HepG2 (cell line): ENCODE data around the gene COA1. TPM values are rescaled to one million over a fixed set of nuclear protein-coding genes. Genes with fewer than 3 reads are reported as not detected.
A peak's percentile ranks its signal among the peaks of the same experiment; 100 is the strongest.

Experiments used
- ATRX ChIP-seq: sonication (generic); formaldehyde crosslinking; IDR thresholded peaks from 2 replicates; pipeline ENCODE4 v1.4.0; 2020; ENCODE audit warnings: missing genetic modification reagents, borderline replicate concordance
- DMAP1 ChIP-seq: IDR thresholded peaks from 2 replicates; pipeline ENCODE4 v1.6.1; 2016
- FIP1L1 ChIP-seq: fragments of 200-400 bp; formaldehyde crosslinking; IDR thresholded peaks from 2 replicates; pipeline ENCODE4 v1.6.1; 2018; ENCODE audit warnings: low read depth, mild to moderate bottlenecking, low read length, moderate library complexity, borderline replicate concordance; ENCODE audit not compliant: insufficient read depth
- FOXO1 ChIP-seq: sonication (generic); formaldehyde crosslinking; IDR thresholded peaks from 2 replicates; pipeline ENCODE4 v1.4.0; 2020; ENCODE audit warnings: missing genetic modification reagents
- HOXA7 ChIP-seq: sonication (generic); formaldehyde crosslinking; IDR thresholded peaks from 2 replicates; pipeline ENCODE4 v1.8.1; 2022; ENCODE audit warnings: mild to moderate bottlenecking, missing genetic modification reagents, moderate library complexity
- STAG1 ChIP-seq: sonication (generic); formaldehyde crosslinking; IDR thresholded peaks from 2 replicates; pipeline ENCODE4 v1.4.0; 2020; ENCODE audit warnings: missing genetic modification reagents
- STAT5B ChIP-seq: sonication (generic); formaldehyde crosslinking; IDR thresholded peaks from 2 replicates; pipeline ENCODE4 v1.4.0; 2020; ENCODE audit warnings: missing genetic modification reagents
- ZNF253 ChIP-seq: sonication (generic); formaldehyde crosslinking; IDR thresholded peaks from 2 replicates; pipeline ENCODE4 v1.8.0; 2022; ENCODE audit warnings: mild to moderate bottlenecking, missing genetic modification reagents, borderline replicate concordance
- ZNF30 ChIP-seq: sonication (generic); formaldehyde crosslinking; IDR thresholded peaks from 2 replicates; pipeline ENCODE4 v1.5.0; 2020; ENCODE audit warnings: mild to moderate bottlenecking, missing genetic modification reagents
- ZNF329 ChIP-seq: sonication (generic); formaldehyde crosslinking; IDR thresholded peaks from 2 replicates; pipeline ENCODE4 v1.9.0; 2021; ENCODE audit warnings: low read depth, mild to moderate bottlenecking, missing genetic modification reagents
- ZNF552 ChIP-seq: sonication (generic); formaldehyde crosslinking; IDR thresholded peaks from 2 replicates; pipeline ENCODE4 v1.9.0; 2022; ENCODE audit warnings: missing genetic modification reagents, mild to moderate bottlenecking, borderline replicate concordance
- ZNF83 ChIP-seq: sonication (generic); formaldehyde crosslinking; IDR thresholded peaks from 2 replicates; pipeline ENCODE4 v1.4.0; 2020; ENCODE audit warnings: missing genetic modification reagents, mild to moderate bottlenecking, borderline replicate concordance
- polyA plus RNA-seq, 8 experiments: library from polyadenylated mRNA; depleted of rRNA in 3 of 8; stranded (reverse) in 7 of 8; unstranded in 1 of 8; fragments of >200 nt; fragmentation: Illumina TruSeq in 4 of 8; extraction: Trizol in 4 of 8; gene quantifications; 2 replicates each; pipeline versions ENCODE4 v1.2.1 to v1.2.3, GENCODE V29; 2011 to 2016; ENCODE audit warnings: low read depth in 4 of 8, missing spikeins in 1 of 8, mixed read lengths in 1 of 8; ENCODE audit not compliant: insufficient read depth in 1 of 8
- total RNA-seq, 5 experiments: library from RNA; depleted of rRNA; stranded (reverse); fragments of >200 nt; fragmentation: Illumina TruSeq; extraction: Trizol; gene quantifications; 2 replicates each; pipeline ENCODE4 v1.2.3, GENCODE V29; 2016; ENCODE audit warnings: low read depth in 1 of 5
- TF ChIP-seq, protein P1 (sequence below): sonication (generic); formaldehyde crosslinking; IDR thresholded peaks from 2 replicates; pipeline ENCODE4 v1.4.0; 2020; ENCODE audit warnings: missing genetic modification reagents
- TF ChIP-seq, protein P2 (sequence below): sonication (generic); formaldehyde crosslinking; conservative IDR thresholded peaks from 2 replicates; pipeline ENCODE4 v1.4.0; 2020; ENCODE audit warnings: missing genetic modification reagents
- TF ChIP-seq, protein P3 (sequence below): sonication (generic); IDR thresholded peaks from 2 replicates; pipeline ENCODE4 v1.6.1; 2016; ENCODE audit warnings: low read depth, borderline replicate concordance
- TF ChIP-seq, protein P4 (sequence below): sonication (generic); formaldehyde crosslinking; IDR thresholded peaks from 2 replicates; pipeline ENCODE4 v1.4.0; 2020; ENCODE audit warnings: missing genetic modification reagents, mild to moderate bottlenecking, borderline replicate concordance
- TF ChIP-seq, protein P5 (sequence below): sonication (generic); formaldehyde crosslinking; IDR thresholded peaks from 2 replicates; pipeline ENCODE4 v1.8.0; 2022; ENCODE audit warnings: mild to moderate bottlenecking, missing genetic modification reagents, moderate library complexity
- TF ChIP-seq, protein P6 (sequence below): sonication (generic); formaldehyde crosslinking; IDR thresholded peaks from 2 replicates; pipeline ENCODE4 v1.5.0; 2020; ENCODE audit warnings: missing genetic modification reagents
- TF ChIP-seq, protein P7 (sequence below): sonication (generic); formaldehyde crosslinking; IDR thresholded peaks from 2 replicates; pipeline ENCODE4 v1.4.0; 2020; ENCODE audit warnings: missing genetic modification reagents

Gene COA1
- total and polyA plus RNA-seq, 2 of the 13 experiments (the other 11 are each of a cell fraction or from before 2014, with no cell fraction given), result 33.2 to 65.7 TPM

DNA sequence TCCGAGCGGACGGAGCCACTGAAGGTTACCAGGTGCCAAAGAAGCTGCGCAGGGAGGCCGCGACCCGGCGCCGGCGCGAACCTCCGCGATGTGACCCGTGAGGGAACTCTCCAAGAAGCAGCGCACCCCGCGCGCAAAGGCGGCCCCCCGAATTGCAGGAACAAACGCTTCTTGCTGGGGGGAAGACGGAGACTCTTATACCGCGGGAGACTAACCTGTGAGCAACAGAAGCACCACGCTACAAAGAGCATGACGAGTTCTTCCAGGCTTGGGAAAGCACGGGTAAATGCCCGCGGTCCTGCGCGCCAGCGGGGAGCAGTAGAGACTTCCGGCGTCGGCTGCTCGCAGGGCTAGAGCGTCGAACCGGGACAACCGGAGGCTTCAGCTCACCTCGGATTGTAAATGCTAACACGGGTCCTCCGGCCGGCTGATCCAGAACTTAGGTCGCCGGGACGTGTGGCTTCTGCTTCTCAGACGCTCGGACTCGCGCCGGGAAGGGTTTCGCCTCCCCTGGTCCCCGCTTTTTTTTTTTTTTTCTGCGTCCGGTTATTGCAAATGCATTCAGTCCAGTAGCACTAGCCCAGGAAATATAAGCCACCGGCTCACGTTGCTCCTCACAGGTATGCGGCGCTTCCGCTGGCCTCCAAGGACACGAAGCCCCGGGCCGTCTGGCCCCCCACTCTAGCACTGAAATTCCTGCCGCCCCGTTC lies at the start of gene COA1 (continued):
- TF ChIP-seq, protein P1, sequence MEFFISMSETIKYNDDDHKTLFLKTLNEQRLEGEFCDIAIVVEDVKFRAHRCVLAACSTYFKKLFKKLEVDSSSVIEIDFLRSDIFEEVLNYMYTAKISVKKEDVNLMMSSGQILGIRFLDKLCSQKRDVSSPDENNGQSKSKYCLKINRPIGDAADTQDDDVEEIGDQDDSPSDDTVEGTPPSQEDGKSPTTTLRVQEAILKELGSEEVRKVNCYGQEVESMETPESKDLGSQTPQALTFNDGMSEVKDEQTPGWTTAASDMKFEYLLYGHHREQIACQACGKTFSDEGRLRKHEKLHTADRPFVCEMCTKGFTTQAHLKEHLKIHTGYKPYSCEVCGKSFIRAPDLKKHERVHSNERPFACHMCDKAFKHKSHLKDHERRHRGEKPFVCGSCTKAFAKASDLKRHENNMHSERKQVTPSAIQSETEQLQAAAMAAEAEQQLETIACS (CRISPR knock-in tag), result peak; percentile 50
- TF ChIP-seq, protein P2, sequence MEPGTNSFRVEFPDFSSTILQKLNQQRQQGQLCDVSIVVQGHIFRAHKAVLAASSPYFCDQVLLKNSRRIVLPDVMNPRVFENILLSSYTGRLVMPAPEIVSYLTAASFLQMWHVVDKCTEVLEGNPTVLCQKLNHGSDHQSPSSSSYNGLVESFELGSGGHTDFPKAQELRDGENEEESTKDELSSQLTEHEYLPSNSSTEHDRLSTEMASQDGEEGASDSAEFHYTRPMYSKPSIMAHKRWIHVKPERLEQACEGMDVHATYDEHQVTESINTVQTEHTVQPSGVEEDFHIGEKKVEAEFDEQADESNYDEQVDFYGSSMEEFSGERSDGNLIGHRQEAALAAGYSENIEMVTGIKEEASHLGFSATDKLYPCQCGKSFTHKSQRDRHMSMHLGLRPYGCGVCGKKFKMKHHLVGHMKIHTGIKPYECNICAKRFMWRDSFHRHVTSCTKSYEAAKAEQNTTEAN (CRISPR knock-in tag), result peak; percentile 55; the same call in 1 of the 2 replicates
- TF ChIP-seq FOXO1 (CRISPR knock-in tag), result no peak
- no peak for TF ChIP-seq ZNF253 (CRISPR knock-in tag)
- TF ChIP-seq ZNF30 (CRISPR knock-in tag), result no peak
- no peak for TF ChIP-seq FIP1L1
- TF ChIP-seq, protein P3, sequence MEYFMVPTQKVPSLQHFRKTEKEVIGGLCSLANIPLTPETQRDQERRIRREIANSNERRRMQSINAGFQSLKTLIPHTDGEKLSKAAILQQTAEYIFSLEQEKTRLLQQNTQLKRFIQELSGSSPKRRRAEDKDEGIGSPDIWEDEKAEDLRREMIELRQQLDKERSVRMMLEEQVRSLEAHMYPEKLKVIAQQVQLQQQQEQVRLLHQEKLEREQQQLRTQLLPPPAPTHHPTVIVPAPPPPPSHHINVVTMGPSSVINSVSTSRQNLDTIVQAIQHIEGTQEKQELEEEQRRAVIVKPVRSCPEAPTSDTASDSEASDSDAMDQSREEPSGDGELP, result no peak
- TF ChIP-seq, protein P4, sequence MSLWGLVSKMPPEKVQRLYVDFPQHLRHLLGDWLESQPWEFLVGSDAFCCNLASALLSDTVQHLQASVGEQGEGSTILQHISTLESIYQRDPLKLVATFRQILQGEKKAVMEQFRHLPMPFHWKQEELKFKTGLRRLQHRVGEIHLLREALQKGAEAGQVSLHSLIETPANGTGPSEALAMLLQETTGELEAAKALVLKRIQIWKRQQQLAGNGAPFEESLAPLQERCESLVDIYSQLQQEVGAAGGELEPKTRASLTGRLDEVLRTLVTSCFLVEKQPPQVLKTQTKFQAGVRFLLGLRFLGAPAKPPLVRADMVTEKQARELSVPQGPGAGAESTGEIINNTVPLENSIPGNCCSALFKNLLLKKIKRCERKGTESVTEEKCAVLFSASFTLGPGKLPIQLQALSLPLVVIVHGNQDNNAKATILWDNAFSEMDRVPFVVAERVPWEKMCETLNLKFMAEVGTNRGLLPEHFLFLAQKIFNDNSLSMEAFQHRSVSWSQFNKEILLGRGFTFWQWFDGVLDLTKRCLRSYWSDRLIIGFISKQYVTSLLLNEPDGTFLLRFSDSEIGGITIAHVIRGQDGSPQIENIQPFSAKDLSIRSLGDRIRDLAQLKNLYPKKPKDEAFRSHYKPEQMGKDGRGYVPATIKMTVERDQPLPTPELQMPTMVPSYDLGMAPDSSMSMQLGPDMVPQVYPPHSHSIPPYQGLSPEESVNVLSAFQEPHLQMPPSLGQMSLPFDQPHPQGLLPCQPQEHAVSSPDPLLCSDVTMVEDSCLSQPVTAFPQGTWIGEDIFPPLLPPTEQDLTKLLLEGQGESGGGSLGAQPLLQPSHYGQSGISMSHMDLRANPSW (CRISPR knock-in tag), result peak; percentile 38; the same call in 1 of the 2 replicates
- no peak for TF ChIP-seq STAT5B (CRISPR knock-in tag)
- no peak; the same call in 1 of the 2 replicates for TF ChIP-seq STAG1 (CRISPR knock-in tag)
- TF ChIP-seq ZNF83 (CRISPR knock-in tag), result peak; percentile 29; the same call in 1 of the 2 replicates
- TF ChIP-seq DMAP1, result peak; percentile 95
- TF ChIP-seq, protein P5, sequence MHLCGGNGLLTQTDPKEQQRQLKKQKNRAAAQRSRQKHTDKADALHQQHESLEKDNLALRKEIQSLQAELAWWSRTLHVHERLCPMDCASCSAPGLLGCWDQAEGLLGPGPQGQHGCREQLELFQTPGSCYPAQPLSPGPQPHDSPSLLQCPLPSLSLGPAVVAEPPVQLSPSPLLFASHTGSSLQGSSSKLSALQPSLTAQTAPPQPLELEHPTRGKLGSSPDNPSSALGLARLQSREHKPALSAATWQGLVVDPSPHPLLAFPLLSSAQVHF, result no peak
- TF ChIP-seq, protein P6, sequence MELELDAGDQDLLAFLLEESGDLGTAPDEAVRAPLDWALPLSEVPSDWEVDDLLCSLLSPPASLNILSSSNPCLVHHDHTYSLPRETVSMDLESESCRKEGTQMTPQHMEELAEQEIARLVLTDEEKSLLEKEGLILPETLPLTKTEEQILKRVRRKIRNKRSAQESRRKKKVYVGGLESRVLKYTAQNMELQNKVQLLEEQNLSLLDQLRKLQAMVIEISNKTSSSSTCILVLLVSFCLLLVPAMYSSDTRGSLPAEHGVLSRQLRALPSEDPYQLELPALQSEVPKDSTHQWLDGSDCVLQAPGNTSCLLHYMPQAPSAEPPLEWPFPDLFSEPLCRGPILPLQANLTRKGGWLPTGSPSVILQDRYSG, result no peak
- peak; percentile 67 for TF ChIP-seq ZNF329
- TF ChIP-seq HOXA7 (CRISPR knock-in tag), result no peak
- TF ChIP-seq, protein P7, sequence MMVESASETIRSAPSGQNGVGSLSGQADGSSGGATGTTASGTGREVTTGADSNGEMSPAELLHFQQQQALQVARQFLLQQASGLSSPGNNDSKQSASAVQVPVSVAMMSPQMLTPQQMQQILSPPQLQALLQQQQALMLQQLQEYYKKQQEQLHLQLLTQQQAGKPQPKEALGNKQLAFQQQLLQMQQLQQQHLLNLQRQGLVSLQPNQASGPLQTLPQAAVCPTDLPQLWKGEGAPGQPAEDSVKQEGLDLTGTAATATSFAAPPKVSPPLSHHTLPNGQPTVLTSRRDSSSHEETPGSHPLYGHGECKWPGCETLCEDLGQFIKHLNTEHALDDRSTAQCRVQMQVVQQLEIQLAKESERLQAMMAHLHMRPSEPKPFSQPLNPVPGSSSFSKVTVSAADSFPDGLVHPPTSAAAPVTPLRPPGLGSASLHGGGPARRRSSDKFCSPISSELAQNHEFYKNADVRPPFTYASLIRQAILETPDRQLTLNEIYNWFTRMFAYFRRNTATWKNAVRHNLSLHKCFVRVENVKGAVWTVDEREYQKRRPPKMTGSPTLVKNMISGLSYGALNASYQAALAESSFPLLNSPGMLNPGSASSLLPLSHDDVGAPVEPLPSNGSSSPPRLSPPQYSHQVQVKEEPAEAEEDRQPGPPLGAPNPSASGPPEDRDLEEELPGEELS, result peak; percentile 42; the same call in 1 of the 2 replicates
- peak; percentile 44; the same call in 1 of the 2 replicates for TF ChIP-seq ZNF552 (CRISPR knock-in tag)
- no peak for TF ChIP-seq ATRX (CRISPR knock-in tag)
